DMS 273 treated with DMSO at 0.1 percent for 48 hours (cell line): Measurements from ENCODE around the gene FOXP1.

ENCODE experiments used
- DNase-seq: peaks from one replicate; lab custom pipeline; 2025; lab: John Stamatoyannopoulos, UW

The FOXP1 gene

DNA sequence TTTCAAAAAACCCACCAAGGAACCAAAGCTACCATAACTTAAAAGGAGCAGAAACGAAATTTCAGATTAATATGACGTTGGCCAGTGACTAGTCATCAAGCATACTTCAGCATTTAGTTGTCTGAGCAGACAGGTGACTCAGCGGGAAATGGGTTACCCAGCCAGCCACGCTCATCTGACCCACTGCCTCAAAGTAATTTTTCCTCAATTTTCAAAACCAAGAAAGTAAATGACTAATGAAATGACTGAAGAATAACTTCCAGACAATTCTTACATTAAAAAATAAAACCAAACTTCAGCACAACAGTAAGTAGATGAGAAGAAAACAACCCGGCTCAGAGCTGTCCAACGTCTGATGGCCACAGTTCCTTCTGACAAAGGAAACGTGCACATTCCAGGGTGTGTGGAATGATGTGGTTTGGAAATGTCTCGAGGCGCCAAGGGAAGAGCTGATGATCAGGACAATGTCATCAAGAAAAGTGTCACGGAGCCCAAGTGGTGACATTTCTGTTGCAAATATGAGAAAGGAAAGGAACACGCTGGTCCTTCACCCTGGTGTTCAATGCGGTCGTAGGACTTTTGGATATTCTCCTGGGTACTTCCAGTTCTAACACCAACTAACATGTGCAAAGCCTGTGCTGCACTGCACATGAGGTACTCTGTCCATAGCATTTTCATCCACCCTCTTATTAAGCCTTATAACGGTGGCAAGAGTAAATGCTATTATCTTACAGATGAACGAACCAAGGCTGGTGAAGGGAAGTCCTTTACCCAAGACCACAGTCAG lies 79.1 kb downstream of the FOXP1 start:
- no peak for DNase-seq

DNA sequence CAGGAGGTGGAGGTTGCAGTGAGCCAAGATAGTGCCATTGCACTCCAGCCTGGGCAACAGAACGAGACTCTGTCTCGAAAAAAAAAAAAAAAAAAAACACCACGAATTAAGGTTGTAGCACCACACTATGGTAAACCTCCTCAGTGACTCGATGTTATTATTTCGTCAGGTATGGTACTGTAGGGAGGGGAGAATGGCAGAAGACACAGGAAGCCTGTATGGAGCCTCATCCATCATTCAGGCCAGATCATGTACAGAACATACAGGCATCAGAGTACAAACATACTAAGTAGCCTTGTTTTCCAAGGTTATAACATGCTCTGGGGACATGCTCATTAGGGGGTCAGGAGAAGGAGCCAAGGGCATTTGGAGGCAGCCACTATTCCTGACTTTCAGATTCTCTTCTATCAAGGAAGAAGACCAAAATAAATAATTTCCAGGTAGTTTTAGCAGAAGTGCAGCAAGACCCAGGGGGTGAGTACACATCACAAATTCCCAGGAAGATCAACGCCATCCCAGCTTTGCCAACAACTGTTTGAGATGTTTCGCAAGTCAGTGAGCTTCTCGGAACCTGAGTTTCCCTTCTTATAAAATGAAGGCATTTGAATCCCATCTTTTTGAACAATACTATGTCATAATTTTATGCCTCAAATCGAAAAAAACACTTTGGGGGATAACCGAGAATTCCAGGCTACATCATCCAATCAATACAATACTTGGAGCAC lies 79.8 kb downstream of the FOXP1 start:
- no peak for DNase-seq

DNA sequence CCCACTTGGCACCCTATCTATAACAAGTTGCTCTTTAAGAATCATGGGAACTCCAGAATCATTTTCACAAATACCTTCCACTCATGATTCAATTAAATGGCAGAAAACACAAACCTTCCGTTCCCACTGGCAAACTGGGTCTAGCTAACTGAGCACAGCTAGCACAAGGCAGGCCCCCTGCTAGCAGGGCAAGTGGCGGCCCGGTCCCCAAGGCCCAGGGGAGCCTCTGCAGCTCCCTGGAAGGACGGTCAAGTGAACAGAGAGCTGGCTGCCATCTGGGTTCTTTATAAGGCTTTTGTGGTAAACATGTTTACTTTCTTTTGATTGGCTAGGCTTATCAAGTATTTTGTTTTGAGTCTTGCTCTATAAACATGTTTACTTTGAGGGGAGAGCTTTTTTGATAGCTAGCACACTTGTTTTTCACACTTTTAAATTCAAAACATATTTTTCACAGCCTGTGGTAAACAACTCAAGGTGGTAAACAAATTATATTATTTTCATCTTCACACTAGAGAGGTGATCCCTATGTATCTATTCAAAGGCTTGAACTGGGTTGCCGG lies 81.4 kb downstream of the FOXP1 start:
- no peak for DNase-seq

DNA sequence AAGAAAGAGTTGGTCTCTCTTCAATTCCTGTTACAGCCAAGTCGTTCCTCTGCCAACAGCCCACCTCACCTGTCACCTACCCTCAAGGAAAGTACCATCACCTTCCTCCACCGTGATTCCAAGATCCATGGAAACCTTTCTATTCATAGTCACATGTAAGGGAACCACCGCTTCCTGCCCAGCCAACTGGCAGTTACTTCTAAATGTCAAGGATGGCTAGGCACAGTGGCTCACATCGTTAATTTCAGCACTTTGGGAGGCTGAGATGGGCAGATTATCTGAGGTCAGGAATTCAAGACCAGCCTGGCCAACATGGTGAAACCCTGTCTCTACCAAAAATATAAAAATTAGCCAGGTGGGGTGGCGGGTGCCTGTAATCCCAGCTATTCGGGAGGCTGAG lies 82.8 kb downstream of the FOXP1 start:
- no peak for DNase-seq

DNA sequence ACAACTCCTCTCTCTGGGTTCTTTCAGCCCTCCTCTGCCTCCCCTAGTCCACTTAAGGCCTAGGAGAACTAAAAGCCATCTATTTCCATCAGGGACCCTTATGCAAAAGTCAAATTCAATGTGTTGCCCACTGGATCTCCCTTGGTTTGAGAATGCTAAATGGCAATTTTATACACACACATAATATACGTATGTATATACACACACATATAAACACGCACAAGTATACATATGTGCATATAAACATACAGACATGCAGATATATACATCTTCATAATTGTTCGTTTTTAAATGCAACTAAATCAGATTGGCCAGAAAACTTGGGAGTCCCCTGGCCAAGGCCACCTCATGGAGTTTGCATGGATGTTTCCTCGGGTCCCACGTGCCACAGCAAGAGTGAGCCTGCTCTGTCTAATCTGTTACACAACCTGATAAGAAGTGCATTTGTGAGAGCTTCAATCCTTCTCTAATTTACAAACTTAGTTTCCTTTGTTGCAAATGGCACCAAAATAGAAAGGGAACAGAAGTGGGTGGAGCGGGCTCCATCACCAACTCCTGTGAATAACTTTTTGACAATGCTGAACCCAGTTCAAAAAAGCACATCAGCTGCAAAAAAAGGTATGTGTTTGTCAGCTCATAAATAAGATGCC lies 84.2 kb downstream of the FOXP1 start:
- DNase-seq, result no peak

DNA sequence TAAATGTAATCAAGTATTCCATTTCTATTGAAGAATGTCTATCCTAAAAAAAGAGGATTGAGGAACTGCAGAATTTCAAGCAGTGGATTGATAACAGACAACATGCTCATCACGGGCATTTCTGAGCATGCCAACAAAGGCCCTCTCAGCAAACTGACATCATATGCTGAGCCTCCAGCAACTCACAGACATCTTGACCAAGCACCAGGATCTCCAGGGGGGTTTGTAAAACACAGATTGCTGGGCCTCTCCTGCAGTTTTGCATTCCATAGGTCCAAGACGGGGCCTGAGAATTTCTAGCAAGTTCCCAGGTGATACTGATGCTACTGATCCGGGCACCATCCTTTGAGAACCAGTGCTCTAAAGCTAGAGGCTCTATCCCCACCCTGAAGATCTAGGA lies 85.0 kb downstream of the FOXP1 start:
- DNase-seq, result no peak

DNA sequence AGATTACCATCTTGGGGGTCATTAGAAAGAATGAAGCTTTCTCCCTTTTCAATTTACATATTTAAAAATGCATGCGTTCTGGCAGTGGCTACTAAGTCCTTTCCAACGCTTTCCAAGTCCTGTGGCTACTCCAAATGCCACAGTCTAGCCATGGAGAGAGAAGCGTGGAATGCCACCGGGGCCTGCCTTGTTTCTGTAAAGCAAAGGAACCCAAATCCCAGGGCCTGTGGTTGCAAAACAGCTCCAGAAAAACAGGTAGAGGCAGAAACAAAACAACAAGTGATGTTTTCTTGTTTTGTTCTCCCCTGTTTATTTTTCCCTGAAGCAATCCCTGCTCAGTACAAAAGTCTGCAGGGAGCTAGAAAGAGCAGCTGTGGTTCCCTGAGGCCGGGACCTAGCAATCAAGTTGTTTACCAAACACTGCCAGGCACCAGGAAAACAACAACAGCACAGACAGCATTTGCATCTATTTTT lies 85.5 kb downstream of the FOXP1 start:
- DNase-seq, result no peak

DNA sequence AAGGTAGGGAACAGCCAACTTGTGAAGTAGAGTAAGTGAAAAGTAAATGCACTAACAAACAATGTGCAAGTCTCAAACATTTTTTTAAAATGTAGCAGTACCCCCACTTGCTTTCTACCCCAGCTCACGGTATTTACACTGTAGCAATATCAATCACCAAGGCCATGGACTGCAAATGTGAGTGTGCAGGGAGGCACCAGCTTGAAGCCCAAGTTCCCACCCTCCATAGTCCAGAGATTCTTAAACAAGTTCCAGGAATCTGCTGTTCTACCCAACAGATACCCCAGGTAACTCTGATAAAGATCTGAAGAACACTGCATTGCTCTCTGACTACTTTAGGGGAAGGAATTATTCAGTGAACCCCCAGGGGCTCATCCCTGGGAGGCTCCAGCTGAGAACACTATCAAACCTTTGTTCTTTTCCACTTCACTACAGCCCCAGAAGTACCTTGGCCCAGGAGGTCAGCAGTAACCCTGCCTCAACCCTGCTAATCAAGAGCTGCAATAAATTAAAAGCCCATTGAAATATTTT lies 86.1 kb downstream of the FOXP1 start:
- no peak for DNase-seq

DNA sequence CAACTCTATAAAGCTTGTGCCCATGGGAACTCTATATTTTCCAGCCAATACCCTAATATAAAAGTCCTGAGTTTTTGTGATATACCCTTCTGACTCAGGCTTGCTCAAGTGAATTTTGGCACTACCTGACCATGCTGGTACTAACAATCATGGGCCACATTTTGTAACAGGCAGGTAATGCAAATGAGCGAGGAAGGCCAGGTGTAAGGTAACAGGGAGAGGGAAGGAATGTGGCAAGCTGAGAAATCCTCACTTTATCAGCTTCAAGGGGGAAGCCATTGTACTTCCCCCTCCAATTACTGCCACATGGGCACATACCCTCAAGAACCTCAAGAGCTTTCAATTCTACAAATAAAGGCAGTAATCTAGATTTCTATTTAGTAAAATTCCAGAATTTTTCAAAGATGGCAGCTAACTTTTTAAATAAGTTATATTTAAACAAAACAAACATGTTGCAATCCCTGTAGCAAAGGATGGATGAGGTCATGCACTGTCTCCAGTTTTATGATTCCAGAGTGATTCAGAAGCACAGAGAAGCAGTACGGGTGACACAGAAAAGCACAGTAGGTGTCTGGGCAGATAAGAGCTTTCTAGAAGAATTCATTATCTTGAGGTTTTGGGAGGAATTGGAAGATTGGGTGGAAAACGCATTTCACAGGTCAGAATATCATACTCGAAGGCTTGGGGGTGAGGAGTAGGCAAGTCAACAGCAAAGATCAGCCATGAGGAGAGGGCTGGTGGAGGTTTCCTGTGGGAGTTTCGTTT lies 87.6 kb downstream of the FOXP1 start:
- DNase-seq, result no peak

DNA sequence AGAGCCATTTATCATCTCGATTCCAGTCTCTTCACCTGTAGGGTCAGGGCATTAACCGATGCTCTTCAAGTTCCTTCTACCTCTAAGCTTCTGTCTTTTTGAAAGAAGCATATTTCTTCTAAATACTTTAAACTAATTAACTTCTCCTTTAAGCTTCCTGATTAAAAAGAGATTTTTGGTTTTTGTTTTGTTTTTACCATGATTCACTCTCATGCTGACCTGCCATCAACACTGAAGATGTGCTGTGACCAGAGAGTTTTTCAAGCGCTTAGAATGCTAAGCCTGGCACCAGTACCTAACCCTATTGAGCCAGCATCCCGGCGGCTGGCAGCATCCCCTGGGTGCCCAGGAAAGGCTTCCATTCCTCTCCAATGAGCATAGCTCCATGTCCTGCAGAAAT lies 89.3 kb downstream of the FOXP1 start:
- no peak for DNase-seq

DNA sequence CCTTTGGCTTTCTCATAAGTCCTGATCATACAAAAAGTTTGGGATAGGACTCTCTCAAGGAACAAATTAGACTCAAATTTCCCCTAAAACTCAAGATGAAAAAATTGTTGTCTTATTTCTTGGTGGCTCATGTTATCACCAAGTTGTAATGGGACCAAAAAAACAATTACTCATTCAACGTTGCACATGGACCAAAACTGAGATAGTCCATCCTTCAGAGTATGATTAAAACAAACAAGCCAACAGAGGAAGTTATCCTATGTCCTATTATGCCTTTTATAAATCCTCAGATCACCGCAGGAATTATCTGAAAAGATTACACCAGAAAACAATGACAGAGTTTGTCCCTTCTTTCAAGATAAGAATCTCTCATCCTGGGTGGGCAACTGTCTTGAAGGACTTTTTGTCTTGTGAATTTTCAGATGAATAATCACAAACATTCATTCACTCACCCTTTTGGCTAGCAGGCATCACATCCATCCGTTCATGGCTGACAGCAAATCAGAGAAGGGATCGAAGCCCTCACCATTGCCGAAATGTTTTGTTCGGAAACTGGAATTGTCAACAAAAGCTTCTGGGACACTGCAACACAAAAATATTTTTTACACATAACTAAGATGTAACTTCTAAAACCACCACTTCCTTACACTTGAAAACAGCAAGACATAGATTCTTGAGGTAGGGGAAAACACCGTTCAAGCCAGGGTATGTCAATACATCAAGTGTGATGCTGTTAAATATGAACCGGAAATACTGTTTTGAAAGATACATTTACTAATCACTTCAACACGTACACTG lies 90.4 kb downstream of the FOXP1 start:
- no peak for DNase-seq

DNA sequence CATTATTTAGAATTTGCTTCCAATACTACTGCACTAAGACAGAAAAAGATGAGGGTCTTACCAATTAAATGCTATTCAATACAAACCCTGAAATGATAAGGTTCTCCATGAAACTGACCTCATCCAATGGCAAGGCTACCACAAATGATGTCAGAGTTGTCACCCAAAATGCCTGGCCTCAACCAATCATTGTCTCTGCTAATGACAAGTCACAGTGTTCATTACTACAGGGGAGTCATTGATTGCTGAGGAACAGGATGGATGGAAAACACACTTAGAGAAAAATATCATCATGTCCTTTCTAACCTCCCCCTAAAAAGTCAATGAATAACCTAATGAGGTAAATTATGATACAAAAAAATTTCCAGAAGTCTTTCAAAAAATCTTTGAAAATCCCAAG lies 91.0 kb downstream of the FOXP1 start:
- DNase-seq, result no peak

DNA sequence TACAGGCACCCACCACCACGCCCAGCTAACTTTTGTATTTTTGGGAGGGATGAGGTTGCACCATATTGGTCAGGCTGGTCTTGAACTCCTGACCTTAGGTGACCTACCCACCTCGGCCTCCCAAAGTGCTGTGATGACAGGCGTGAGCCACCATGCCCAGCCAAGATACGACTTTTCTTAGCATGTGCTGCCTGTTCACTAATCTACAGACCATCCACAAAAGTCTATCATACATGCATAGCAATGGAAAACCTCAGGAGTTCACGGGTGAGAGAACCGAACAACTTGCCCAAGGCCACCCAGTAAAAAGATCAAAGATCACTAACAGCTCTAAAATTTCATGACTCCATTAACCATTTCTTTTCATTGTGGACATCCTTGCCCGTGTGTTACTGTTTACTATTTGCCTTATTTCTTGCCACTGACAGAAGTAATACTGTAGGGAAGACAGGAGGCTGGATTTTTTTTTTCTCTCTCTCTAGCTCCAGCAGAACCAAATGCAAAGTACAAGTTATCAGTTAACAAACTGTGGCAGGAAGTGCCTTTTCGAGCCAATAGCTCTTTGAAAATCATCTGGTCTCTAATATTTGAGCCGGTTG lies 92.3 kb downstream of the FOXP1 start:
- DNase-seq, result no peak

DNA sequence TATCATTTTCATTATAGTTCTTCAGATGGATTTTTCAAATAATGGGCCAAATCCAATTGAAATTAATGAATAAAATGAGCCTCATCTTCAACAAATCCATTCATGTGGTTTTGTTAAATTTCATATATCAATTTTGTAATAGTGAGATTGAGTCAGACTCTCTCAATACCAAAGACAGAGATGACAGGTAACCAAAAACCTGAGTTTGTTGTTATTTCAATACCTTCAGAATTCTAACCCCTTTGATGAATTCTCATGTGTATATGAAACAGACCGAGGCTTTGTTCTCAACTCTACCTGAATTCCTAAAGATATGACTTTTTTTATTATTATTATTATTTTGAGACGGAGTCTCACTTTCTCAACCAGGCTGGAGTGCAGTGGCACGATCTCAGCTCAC lies 92.8 kb downstream of the FOXP1 start:
- DNase-seq, result no peak

DNA sequence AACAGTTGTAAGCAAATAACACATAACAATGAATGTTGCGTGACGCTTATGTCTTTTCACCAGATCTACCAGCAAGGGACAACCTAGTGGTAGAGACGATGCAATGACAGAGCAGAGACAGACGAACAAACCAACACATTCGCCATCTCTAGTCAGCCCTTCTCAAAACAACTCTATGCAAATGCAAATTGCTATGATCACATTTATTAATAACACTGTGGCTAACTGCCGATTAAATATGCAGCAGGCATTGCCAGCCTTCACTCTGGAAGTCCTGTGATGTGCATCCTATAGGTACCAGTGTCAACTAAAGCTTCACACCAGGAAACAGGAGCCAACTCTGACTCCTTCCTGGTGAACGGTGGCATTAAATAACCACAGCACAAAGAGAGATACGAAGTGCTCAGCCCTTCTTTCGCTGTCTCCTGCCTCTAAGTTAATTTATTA lies 94.2 kb downstream of the FOXP1 start:
- DNase-seq, result no peak

DNA sequence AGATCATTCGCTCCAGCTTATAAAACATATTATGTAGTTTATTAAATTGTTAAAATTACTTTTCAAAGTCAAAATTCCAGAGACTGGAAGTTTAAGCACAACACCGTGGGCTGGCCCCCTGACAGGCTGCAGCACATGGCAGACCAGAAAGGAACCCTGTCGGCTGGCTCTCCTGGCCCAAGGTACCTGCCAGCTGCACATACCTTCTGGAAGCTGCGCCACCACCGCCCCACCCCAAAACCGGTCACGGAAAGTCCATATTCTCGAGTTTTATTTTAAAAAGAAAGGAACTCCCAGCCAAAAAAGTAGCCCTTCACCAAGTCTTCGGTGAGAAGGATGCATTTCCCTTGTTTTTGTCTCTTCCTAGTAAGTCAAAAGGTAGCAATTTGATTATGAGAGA lies 94.6 kb downstream of the FOXP1 start:
- no peak for DNase-seq

DNA sequence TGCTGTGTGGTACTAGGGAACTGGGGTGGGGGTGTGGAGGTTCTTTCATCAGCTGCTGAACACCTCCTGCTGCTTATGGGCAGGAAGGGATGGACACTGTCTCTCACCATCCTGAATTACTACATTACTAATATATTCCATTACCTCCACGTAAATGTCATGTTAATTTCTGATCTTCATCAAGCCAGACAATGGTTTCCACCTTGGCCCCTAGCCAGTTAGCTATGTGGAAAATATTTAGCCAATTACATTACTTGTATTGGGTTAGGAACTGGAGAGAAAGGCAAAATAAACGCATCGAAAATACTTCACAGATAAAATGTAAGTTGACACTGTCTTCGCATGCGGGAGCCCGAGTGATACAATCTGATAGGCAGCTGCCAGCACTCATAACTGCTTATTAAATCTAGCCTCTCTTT lies 95.1 kb downstream of the FOXP1 start:
- DNase-seq, result no peak

DNA sequence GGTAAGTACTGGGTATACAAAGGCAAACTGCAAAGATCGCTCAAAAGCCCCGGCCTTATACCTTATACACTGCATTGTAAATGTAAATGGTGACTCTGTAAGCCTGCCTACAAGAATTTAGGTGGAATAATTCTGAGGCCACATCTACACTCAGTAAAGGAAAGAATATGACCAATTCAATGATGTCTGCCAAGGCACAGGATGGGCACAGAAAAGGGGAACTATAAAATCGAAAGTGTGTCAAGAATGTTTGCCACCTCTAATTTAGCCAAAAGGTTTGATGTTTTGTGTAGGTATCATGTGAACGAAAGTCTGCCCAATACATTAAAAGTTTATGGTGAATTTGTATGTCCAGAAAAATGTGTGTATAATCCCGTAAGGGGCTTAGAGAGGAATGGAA lies 96.1 kb downstream of the FOXP1 start:
- DNase-seq, result no peak

DNA sequence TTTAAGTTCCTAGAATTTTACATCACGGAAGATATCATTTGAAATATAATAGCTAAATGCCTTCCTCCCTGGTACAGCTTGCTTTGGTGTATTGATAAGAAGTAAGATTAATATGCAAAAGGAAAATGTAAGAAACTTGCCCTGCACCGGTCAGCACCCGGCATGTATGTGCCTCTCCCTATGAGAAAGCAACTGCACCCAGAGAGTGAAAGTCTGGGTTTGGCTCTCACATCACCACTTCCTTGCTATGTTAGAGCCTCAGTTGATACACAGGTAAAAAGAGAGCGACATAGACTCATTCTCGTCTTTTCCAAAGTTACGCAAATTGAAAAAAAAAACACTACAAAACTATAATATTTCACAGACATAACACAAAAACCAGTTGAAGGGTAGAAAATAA lies 96.7 kb downstream of the FOXP1 start:
- no peak for DNase-seq

DNA sequence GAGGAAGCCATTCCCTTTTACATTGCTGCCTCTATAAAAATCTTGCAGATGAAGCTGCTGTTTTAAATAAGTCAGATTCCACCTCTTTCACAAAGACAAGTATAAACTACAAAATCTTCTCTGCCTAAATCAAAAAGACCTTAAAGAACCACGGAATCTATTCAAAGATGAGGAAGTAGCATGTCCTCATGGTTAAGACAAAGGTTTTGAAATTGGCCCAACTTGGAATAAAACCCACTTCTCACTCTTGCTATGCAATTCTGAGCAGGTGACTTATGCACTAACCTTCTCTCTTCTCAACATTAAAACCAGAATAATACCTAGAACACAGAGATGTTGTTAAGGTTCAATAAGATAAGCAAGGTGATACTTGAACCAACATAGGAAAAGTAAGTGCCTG lies 97.6 kb downstream of the FOXP1 start:
- no peak for DNase-seq
